ENCODE data around the gene CUL3.

DNA sequence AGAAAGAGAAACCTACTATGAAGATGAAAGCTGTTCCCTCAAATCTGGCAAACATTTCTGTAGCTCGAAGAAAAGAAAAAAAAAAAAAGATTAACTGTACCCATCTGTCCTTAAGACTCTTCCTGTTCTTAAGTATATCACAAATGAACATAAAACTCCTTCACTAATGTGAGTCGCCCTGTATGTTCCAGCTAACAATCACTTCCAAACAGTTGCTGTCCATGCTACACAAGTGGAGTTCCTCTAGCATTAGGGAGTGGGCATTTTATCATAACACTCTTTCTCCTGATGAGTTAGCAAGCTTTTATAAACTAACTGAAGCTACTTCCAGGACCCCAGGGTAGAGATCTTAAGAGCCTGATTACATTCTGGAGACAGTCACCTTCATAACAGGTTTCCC lies 5.8 kb downstream of the CUL3 start:
- TF ChIP-seq, protein P1, sequence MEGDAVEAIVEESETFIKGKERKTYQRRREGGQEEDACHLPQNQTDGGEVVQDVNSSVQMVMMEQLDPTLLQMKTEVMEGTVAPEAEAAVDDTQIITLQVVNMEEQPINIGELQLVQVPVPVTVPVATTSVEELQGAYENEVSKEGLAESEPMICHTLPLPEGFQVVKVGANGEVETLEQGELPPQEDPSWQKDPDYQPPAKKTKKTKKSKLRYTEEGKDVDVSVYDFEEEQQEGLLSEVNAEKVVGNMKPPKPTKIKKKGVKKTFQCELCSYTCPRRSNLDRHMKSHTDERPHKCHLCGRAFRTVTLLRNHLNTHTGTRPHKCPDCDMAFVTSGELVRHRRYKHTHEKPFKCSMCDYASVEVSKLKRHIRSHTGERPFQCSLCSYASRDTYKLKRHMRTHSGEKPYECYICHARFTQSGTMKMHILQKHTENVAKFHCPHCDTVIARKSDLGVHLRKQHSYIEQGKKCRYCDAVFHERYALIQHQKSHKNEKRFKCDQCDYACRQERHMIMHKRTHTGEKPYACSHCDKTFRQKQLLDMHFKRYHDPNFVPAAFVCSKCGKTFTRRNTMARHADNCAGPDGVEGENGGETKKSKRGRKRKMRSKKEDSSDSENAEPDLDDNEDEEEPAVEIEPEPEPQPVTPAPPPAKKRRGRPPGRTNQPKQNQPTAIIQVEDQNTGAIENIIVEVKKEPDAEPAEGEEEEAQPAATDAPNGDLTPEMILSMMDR (IDR thresholded peaks at IDR 0.05; ENCODE audit: insufficient read depth, low read length, poor library complexity, severe bottlenecking): no peak
- no peak for TF ChIP-seq EZH2phosphoT487 (conservative IDR thresholded peaks at IDR 0.05; ENCODE audit: low read length)
